Stimulated activated CD4-positive, alpha-beta T cell treated with anti-CD3 and anti-CD28 coated beads, Interleukin-2, amount 100 ng/mL, for 4 hours (primary cell): ENCODE measurements around the gene PNPLA2.

Experiments used
- DNase-seq: peaks from one replicate; pipeline ENCODE4 v3.0.0-alpha.2; 2020; ENCODE audit warnings: low read depth

PNPLA2 gene

DNA sequence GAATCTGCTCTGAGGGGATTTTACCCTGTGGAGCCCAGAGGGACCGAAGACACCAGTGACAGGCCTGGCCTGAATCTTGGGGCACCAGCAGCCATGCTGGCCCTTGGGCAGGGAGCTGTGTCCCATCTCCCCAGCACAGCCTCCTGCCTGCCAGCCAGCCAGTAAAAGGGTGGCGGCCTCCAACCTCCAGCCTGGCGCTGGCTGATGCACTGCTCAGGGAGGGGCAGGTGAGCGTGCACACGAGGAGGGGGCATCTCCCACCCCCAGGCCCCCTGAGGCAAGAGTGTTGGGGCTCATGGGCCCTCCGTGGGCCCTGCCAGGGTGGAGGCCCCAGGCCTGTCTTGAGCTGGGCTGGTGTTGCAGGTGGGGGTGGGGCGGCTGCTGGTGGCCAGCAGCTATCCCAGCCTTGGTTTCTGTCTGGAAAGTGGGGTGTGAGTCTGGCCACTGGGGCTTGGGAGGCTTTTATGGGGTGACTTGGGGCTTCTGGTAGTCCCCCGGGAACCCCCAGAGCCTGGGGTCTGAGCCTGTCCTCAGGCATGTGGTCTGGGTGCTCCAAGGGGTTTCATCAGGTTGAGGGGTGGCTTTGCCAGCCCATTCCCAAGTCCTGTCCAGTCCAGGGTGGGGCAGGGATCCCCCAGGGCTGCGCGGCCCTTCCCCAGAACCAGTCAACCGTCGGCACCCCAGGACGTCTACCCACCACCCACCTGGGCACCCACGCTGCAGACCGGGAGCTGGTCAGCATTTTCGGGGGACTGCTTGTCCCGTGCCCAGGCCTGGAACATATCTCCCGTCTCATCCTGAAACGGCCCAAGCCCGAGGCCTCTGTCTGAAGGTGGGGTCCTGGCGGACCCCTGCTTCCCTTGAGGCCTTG, 41.8 kb downstream of the PNPLA2 start:
- DNase-seq = no peak

DNA sequence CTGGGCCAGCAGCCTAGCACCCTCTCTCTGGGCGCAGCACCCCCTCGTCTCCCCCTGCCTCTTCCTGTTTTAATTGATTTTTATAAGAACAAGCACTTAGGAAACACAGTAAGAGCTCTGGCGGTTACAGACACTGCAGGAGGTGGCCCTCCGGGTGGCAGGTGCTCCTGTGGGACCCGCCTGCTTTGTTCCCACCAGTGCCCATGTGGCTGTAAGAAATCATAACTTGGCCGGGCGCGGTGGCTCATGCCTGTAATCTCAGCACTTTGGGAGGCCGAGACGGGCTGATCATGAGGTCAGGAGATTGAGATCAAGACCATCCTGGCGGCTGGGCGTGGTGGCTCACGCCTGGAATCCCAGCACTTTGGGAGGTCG, 42.4 kb downstream of the PNPLA2 start:
- DNase-seq = no peak

DNA sequence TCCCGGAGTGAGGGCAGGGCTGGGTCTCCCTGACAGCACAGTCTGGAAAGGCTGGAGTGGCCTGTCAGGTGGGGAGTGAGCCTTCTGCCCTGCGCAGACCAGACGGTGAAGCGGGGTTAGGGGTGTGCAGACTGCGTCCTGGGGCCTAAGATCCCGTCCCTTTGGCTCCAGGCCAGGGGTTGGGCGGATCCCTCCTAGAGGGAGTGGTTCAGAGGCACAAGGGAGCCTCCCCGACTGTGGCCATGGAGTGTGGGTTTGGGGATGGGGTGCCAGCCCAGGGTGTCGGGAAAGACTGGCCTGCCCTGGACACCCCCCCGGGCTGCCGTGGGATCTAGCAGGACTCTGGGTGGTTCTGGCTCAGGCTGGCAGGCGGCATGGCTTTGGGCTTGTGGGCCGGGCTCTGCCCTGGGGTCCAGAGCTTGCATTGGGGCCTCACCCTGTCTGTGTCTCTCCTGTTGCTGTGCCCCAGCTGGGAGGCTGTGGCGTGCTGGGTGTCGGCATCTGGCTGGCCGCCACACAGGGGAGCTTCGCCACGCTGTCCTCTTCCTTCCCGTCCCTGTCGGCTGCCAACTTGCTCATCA, 43.5 kb downstream of the PNPLA2 start:
- DNase-seq = no peak

DNA sequence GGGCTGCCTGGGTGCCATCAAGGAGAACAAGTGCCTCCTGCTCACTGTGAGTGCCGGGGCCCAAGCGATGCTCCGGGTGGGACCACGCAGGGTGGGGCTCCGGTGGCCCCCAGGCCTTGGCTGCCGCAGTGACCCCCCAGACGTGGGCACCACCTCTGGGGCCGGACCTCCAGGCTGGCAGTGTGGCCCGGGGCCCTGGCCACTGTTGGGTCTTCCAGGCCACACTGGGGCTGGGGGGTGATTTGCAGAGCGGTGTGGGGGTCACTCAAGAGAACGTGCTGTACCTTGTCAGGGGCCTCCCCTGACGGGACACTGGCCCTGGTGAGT, 43.9 kb downstream of the PNPLA2 start:
- DNase-seq = no peak

DNA sequence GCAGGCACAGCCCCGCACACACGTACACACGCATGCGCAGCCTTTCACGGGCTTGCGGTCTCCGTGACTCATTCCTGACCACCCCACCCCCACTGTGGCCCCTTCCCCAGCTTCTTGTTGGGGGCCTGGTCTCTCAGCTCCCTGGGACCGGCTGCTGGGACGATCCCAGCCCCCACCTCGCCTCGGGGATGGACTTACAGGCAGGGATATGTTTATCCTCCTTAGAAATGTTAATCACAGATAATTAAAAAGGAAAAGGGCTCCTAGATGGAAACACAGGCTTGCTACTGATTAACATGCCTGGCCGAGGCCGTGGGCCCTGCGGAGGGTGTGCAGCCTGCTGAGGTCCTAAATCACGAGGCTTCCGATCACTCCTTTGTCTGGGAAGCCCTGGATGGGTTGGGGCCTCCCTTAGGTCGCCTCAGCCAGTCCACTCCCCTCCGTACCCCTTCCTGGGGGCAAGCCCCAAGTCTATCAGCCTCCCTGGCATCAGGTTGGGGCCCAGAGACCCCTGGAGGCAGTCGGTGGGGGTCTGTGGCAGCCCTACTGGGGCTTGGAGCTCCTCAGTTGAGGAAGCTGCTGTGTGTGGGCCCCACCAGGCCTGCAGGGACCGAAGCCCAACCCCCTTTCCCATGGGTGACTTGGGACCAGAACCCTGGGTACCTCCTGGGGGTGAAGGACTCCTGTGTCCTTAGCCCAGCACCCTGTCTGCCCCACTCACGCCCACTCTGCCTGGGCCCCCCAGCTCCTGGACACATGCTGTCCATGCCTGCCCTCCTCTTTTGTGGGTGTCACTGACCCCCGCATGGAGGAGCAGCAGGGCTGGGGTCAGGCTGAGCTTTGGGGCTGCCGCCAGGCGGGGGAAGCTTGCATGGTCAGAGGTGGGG, 44.6 kb downstream of the PNPLA2 start:
- no peak for DNase-seq

DNA sequence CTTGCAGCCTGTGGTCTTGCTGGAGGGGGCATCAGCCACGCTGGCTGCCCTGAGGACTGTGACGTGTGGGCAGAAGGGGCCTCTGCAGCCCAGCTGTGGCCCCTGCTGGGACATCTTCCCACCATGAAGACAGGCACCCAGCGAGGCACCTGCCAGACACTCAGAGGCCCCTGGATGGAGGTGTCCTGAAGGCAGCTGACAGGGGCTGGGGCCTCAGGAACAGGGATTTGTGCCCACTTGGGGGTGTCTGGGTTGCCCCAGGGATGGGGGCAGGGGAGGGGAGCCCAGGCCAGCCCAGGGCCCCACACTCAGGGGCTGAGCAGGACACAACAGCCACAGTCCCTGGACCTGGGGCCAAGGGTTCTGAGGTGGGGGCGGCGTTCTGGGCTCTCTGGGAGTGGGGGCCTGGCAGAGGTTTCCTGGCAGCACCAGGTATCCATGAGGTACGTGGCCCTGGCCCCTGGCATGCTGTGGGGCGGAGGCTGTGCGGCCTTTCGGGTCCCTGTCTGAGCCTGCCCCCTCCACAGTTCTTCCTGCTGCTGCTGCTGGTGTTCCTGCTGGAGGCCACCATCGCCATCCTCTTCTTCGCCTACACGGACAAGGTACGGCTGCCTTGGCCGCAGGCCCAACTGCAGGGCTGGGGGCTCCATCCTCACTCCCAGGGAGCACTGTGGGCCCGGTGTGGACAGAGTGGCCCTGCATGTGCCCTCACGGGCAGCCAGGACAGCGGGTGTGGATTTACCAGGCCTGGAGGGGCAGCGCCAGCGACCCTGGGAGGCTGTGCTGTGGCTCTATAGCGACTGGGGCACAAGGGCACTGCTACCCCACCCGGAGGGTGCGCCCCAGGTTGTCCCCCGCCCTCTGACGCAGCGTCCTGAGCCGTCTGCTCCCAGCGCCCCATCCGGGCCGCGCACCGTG, 45.5 kb downstream of the PNPLA2 start:
- DNase-seq = no peak

DNA sequence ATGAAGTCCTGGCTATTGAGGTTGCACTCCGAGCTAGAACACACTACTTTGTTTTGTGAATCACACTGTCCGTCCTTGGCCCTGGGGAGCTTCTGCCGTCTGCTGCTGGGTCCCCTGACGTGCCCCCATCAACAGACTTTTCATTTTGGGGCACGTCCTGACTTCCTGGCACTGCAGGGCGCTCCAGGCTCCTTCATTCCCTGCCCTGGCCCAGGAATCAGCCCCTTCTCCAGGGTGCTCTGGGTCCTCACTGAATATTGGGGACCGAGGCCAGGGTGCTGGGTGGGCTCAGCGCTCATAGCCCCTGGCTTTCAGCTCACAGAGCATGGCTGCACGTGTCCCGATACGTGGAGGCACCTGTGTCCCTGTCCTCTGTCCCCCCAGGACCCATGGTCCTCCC, 46.2 kb downstream of the PNPLA2 start:
- DNase-seq = no peak

DNA sequence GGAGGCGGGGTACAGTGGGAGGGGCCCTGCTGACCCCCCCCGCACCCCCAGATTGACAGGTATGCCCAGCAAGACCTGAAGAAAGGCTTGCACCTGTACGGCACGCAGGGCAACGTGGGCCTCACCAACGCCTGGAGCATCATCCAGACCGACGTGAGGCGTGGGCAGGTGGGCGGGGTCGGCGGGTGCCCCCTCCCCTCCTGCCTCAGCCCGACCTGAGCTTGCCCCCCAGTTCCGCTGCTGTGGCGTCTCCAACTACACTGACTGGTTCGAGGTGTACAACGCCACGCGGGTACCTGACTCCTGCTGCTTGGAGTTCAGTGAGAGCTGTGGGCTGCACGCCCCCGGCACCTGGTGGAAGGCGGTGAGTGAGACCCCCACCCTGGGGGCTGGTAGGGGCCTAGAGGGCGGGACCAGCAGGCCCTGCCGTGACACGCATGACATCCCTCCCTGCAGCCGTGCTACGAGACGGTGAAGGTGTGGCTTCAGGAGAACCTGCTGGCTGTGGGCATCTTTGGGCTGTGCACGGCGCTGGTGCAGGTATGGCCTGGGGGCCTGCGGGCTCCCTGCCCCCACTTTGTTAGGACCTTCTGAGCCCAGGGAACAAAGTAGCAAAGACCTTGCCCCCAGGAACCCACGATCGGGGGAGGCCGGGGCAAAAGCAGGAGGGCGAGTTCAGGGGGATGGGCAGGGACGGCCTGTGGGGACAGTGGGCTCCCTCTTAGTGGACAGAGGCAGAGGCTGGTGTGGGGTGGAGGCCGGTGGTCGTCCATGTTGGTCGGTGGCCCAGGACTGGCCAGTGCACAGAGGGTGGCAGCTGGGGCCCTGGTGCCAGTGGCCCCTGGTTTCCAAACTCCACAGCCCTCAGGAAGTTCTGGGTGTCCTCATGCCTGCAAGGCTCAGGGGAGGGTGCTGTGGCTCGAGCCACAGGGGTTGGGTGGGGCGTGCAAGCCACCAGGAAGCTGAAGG, 47.0 kb downstream of the PNPLA2 start:
- DNase-seq = no peak

DNA sequence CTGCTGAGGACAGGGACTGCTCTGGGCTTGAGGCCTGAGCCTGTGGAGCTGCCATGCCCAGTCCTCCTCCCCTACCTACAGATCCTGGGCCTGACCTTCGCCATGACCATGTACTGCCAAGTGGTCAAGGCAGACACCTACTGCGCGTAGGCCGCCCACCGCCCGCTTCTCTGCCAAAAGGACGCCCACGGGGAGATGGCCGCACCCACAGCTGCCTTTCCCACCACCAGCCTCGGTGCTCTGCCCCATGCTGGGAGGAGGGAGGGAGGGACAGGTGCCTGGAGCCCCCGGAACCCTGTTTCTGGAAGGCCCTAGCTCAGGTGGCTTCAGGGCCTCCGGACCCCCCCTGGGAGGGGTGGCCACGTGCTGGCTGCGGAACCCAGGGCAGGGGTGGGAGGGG, 47.8 kb downstream of the PNPLA2 start:
- DNase-seq = no peak

DNA sequence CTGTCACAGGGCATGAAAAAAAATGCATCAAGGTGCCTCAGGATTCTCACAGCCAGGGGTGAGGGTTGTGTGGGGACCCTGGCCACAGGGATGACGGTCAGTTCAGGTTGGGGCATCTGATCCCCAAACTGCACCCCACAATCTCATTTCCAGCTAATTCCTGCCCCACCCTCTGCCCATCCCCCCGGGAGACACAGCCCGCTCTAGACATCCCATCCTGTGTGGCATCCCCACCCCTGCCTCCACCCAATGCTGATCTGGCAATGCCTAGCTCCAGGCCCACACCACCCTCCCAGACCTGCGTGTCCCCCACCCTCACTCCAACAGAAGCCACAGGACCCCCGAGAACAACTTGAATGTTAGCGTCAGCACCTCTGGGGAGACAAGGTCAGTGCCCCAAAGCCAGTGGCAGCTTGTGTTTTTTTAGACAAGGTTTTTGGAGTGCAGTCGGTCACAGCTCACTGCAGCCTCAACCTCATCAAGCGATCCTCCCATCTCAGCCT, 49.2 kb downstream of the PNPLA2 start:
- DNase-seq = no peak

DNA sequence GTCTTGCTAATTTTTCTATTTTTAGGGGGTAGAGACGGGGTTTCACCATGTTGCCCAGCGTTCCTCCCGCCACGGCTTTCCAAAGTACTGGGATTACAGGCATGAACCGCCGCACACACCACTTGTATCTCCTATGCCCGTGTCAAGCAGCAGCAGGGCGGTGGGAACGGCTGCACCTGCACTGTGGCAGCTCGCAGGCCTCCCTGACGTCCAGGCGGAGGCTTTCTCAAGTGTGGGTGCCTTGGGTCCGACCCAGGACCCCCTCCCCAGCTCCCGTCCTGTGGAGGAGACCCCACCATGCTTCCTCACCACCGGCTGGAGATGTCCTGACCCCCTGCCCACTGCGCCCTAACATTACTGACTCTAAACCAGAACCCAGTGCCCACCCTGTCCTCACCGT, 49.7 kb downstream of the PNPLA2 start:
- no peak for DNase-seq

DNA sequence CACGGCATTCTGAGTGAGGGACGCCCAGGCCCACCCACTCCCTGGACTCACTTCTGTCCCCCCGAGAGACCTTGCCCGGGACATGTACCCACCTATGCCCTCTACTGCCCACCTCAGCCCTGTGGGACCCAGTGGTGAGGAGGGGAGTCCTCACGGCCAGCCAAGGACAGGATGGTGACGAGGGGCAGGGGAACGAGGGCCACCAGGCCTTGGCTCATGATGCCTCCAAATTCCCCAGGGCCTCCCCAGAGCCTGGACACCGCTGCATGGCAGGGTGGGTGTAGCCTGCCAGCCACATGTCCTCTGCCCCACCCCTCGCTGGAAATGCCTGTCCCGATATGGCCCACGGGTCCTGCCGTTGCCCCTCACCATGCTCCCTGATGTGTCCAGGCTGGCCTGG, 50.1 kb downstream of the PNPLA2 start:
- no peak for DNase-seq

DNA sequence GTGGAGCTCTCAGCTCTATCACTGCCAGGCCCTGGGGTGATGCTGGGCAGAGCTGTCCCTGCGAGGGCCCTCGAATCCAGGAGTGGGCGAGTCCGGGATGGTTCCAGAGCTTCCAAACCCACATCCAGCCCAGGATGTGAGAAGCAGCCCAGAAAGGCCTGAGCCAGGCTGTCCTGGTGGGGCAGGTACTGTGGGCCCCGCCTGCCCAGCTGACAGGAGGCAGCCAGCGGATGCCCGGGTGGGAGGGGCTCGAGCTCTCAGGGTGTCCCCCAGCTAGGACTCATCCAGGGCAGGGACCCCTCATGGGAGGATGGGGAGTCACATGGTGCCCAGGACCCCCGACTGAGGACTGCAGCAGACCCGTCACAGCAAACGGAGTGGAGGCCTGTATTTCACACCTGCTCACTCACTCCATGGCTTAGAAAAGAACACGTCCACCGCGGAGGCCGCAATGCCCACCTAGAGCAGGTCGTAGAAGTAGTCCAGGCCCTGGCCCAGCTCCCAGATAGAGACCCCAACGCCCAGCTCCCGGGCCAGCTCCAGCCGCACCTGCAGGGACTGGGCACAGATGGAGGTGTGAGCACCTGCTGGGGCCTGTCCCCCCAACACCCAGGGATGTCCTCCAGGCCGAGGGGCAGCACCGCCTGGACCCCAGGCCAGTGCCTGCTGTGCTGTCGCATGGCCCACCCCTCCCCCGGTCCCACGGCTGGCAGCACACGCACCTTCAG, 50.8 kb downstream of the PNPLA2 start:
- DNase-seq = no peak

DNA sequence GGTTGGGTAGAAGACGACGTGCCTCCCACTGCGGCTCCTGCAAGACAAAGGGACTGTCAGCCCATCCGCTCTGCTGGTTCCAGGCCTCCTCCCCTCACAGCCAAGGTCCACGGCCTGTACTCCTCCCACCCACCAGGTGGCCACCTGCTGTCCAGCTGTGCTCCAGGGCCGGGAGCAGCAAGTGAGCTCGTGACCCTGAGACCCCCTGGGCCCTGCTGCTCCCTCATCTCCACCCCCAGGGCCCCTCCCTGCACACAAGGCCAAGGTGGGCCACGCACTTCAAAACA, 51.4 kb downstream of the PNPLA2 start:
- DNase-seq = no peak

DNA sequence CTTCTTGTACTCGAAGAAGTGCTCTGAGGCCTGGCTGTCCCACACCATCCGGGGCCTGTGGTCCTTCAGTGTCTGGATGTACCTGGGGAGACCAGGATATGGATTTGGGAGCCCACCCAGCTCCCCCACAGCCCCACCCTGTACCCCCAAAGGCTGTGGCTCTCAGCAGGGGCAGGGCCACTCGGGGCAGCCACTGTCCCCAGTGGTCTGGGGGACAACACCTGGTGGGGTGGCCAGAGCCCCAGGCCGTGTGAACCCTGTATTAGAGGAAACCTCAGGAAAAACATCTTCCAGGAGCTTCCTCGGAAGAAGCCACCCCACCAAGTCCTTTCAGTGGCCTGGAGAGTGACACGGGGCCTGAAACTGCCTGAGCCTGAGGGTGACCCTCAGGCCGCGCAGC, 51.7 kb downstream of the PNPLA2 start:
- DNase-seq = no peak

DNA sequence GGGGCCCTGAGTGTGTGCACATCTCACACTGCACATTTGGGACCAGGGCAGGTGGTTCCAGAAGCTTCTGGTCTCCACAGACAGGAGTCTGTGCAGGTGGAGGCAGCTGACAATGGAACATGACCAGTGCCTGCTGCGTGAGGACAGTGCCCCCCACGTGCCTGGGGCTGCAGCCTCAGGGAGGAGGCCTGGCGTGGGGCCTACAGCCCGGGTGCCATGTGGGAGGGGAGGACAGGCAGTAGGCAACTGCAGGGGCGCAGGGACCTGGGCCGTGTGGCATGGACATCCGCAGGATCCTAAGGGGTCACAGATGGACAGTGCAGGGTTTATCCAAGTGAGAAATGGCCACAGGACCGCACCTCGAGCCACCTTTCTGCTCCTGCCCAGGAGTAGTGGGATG, 52.8 kb downstream of the PNPLA2 start:
- DNase-seq = no peak

DNA sequence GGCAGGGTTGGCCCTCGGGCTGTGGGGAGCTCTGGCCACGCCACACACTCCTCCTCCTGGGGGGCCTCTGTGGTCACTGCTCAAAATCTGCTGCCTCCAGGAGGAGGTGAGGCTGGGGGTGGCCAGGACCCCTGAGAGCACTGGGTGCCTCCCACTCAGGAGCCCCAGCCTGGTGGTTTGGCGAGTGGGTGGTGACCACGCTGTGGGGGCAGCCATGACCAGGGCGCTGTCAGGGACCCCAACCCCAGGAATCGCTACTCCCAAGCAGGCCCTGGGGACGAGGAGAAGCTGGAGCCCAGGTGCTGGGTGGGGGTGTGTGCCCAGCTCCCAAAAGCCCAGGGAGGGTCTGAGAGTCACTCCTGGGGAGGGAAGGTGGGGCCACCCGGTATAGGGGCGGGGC, 54.1 kb downstream of the PNPLA2 start:
- DNase-seq = no peak

DNA sequence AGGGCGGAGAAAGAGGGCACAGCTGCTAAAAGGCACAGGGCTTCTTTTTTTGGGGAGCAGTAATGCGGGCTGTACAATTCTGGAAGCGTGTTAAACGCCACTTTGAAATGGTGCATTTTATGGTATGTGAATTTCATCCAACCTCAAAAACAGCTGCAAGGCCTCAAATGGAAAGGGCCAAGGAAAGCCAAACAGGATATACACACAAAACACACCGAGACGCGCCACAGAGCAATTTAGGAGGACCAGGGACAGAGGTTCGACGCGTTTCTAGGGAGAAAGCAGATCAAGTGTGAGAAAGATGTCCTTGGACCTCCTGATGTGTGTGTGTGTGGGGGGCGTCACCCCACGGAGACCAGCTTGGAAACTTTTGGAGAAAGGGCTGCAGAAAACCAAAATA, 55.0 kb downstream of the PNPLA2 start:
- DNase-seq = no peak
